SK-N-SH treated with all-trans-retinoic acid at 6 μM for 48 hours (cell line): ENCODE data around the gene TMEM217.

Experiments used
- ATAC-seq: fragments of 200-7000 bp; cut with Tn5 transposase; 3 replicates; pipeline ENCODE4 v1.9.1; 2020; ENCODE audit warnings: mild to moderate bottlenecking, moderate library complexity
- ARNTL ChIP-seq: fragments of 450-650 bp; formaldehyde crosslinking; IDR thresholded peaks from 2 replicates; pipeline ENCODE4 v1.5.0; 2020; ENCODE audit warnings: low read depth, mild to moderate bottlenecking, moderate library complexity, borderline replicate concordance
- CSDC2 ChIP-seq: fragments of 250-450 bp; sonication (Bioruptor Pico); IDR thresholded peaks from 2 replicates; pipeline ENCODE4 v1.5.0; 2020; ENCODE audit warnings: mild to moderate bottlenecking, moderate library complexity
- ESRRG ChIP-seq: fragments of 250-450 bp; sonication (Bioruptor Pico); IDR thresholded peaks from 2 replicates; pipeline ENCODE4 v1.6.1; 2021; ENCODE audit warnings: mild to moderate bottlenecking
- GLIS3 ChIP-seq: fragments of 250-450 bp; sonication (Bioruptor Pico); IDR thresholded peaks from 2 replicates; pipeline ENCODE4 v1.5.0; 2020; ENCODE audit warnings: mild to moderate bottlenecking, moderate library complexity
- ISL1 ChIP-seq: fragments of 250-450 bp; sonication (Bioruptor Pico); IDR thresholded peaks from 2 replicates; pipeline ENCODE4 v2.1.2; 2022; ENCODE audit warnings: mild to moderate bottlenecking, moderate library complexity
- OSR1 ChIP-seq: fragments of 250-450 bp; sonication (Bioruptor Pico); IDR thresholded peaks from 2 replicates; pipeline ENCODE4 v1.8.0; 2022; ENCODE audit warnings: moderate library complexity, mild to moderate bottlenecking, inconsistent platforms
- PPARA ChIP-seq: fragments of 250-450 bp; sonication (Bioruptor Pico); IDR thresholded peaks from 2 replicates; pipeline ENCODE4 v1.5.0; 2020; ENCODE audit warnings: mild to moderate bottlenecking, borderline replicate concordance
- RARB ChIP-seq: fragments of 250-450 bp; sonication (Bioruptor Pico); IDR thresholded peaks from 2 replicates; pipeline ENCODE4 v1.8.0; 2021; ENCODE audit warnings: mild to moderate bottlenecking, moderate library complexity
- SNAI2 ChIP-seq: fragments of 250-450 bp; sonication (Bioruptor Pico); IDR thresholded peaks from 2 replicates; pipeline ENCODE4 v1.5.0; 2020; ENCODE audit warnings: mild to moderate bottlenecking, moderate library complexity
- TOX ChIP-seq: fragments of 250-450 bp; sonication (Bioruptor Pico); IDR thresholded peaks from 2 replicates; pipeline ENCODE4 v1.8.0; 2021; ENCODE audit warnings: mild to moderate bottlenecking, moderate library complexity, borderline replicate concordance
- ZC3H10 ChIP-seq: fragments of 250-450 bp; sonication (Bioruptor Pico); IDR thresholded peaks from 2 replicates; pipeline ENCODE4 v1.5.1; 2021; ENCODE audit warnings: mild to moderate bottlenecking, moderate library complexity
- ZFP3 ChIP-seq: fragments of 250-450 bp; sonication (Bioruptor Pico); IDR thresholded peaks from 2 replicates; pipeline ENCODE4 v1.5.0; 2020; ENCODE audit warnings: mild to moderate bottlenecking, moderate library complexity
- ZFP30 ChIP-seq: fragments of 450-650 bp; formaldehyde crosslinking; IDR thresholded peaks from 2 replicates; pipeline ENCODE4 v1.5.0; 2022; ENCODE audit warnings: mild to moderate bottlenecking, moderate library complexity
- ZNF565 ChIP-seq: fragments of 450-650 bp; formaldehyde crosslinking; conservative IDR thresholded peaks from 2 replicates; pipeline ENCODE4 v1.5.0; 2020; ENCODE audit warnings: low read depth, mild to moderate bottlenecking, moderate library complexity
- ZNF70 ChIP-seq: fragments of 450-650 bp; formaldehyde crosslinking; IDR thresholded peaks from 2 replicates; pipeline ENCODE4 v1.5.0; 2020; ENCODE audit warnings: mild to moderate bottlenecking, moderate library complexity
- ZNF8 ChIP-seq: fragments of 450-650 bp; formaldehyde crosslinking; IDR thresholded peaks from 2 replicates; pipeline ENCODE4 v1.5.0; 2020; ENCODE audit warnings: mild to moderate bottlenecking, moderate library complexity
- TF ChIP-seq, protein P1 (sequence below): fragments of 250-450 bp; sonication (Bioruptor Pico); IDR thresholded peaks from 2 replicates; pipeline ENCODE4 v1.5.0; 2020; ENCODE audit warnings: mild to moderate bottlenecking, moderate library complexity
- TF ChIP-seq, protein P2 (sequence below): fragments of 250-450 bp; sonication (Bioruptor Pico); IDR thresholded peaks from 2 replicates; pipeline ENCODE4 v1.5.1; 2020; ENCODE audit warnings: low read depth, mild to moderate bottlenecking, moderate library complexity
- TF ChIP-seq, protein P3 (sequence below): fragments of 250-450 bp; sonication (Bioruptor Pico); IDR thresholded peaks from 2 replicates; pipeline ENCODE4 v1.5.1; 2021; ENCODE audit warnings: mild to moderate bottlenecking, moderate library complexity
- TF ChIP-seq, protein P4 (sequence below): fragments of 250-450 bp; sonication (Bioruptor Pico); IDR thresholded peaks from 2 replicates; pipeline ENCODE4 v1.8.0; 2020; ENCODE audit warnings: mild to moderate bottlenecking, moderate library complexity, borderline replicate concordance
- TF ChIP-seq, protein P5 (sequence below): fragments of 250-450 bp; sonication (Bioruptor Pico); IDR thresholded peaks from 2 replicates; pipeline ENCODE4 v1.8.0; 2021; ENCODE audit warnings: low read depth, mild to moderate bottlenecking, moderate library complexity, borderline replicate concordance

Gene TMEM217

DNA sequence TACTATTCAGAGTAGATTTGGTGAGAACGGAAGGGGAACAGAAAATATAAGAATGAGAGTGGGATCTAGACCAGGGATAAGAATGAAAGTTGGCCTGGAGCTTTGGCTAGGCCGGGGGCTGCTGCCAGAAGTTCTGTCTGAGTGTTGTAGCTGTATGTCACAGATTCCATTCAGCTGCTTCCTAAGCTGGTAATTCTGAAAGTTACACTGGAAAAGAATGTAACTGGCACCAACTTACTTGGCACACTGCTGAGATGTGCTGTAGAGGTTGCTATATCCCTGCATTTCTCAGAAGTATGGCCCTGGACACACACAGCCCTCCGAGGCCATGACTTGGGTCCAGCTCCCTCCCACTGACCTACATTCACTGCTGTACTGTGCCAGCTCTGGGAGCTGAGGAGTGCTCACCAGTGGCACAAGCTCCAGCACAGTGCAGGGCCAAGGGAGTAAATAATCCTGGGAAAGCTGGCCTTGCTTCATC lies 25.8 kb upstream of the TMEM217 start:
- TF ChIP-seq, protein P1, sequence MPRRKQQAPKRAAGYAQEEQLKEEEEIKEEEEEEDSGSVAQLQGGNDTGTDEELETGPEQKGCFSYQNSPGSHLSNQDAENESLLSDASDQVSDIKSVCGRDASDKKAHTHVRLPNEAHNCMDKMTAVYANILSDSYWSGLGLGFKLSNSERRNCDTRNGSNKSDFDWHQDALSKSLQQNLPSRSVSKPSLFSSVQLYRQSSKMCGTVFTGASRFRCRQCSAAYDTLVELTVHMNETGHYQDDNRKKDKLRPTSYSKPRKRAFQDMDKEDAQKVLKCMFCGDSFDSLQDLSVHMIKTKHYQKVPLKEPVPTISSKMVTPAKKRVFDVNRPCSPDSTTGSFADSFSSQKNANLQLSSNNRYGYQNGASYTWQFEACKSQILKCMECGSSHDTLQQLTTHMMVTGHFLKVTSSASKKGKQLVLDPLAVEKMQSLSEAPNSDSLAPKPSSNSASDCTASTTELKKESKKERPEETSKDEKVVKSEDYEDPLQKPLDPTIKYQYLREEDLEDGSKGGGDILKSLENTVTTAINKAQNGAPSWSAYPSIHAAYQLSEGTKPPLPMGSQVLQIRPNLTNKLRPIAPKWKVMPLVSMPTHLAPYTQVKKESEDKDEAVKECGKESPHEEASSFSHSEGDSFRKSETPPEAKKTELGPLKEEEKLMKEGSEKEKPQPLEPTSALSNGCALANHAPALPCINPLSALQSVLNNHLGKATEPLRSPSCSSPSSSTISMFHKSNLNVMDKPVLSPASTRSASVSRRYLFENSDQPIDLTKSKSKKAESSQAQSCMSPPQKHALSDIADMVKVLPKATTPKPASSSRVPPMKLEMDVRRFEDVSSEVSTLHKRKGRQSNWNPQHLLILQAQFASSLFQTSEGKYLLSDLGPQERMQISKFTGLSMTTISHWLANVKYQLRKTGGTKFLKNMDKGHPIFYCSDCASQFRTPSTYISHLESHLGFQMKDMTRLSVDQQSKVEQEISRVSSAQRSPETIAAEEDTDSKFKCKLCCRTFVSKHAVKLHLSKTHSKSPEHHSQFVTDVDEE (CRISPR knock-in tag), result no peak
- no peak for TF ChIP-seq CSDC2
- no peak for TF ChIP-seq SNAI2 (CRISPR knock-in tag)
- TF ChIP-seq ISL1 (CRISPR knock-in tag), result no peak
- no peak for TF ChIP-seq GLIS3 (CRISPR knock-in tag)
- TF ChIP-seq ZNF8 (CRISPR knock-in tag), result no peak
- TF ChIP-seq ZFP30 (CRISPR knock-in tag), result no peak
- TF ChIP-seq, protein P2, sequence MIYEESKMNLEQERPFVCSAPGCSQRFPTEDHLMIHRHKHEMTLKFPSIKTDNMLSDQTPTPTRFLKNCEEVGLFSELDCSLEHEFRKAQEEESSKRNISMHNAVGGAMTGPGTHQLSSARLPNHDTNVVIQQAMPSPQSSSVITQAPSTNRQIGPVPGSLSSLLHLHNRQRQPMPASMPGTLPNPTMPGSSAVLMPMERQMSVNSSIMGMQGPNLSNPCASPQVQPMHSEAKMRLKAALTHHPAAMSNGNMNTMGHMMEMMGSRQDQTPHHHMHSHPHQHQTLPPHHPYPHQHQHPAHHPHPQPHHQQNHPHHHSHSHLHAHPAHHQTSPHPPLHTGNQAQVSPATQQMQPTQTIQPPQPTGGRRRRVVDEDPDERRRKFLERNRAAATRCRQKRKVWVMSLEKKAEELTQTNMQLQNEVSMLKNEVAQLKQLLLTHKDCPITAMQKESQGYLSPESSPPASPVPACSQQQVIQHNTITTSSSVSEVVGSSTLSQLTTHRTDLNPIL (CRISPR knock-in tag), result no peak
- no peak for TF ChIP-seq PPARA (CRISPR knock-in tag)
- TF ChIP-seq ZNF70, result no peak
- TF ChIP-seq ARNTL, result no peak
- no peak for TF ChIP-seq ZNF565 (CRISPR knock-in tag)
- no peak for TF ChIP-seq ZC3H10 (CRISPR knock-in tag)
- TF ChIP-seq, protein P3, sequence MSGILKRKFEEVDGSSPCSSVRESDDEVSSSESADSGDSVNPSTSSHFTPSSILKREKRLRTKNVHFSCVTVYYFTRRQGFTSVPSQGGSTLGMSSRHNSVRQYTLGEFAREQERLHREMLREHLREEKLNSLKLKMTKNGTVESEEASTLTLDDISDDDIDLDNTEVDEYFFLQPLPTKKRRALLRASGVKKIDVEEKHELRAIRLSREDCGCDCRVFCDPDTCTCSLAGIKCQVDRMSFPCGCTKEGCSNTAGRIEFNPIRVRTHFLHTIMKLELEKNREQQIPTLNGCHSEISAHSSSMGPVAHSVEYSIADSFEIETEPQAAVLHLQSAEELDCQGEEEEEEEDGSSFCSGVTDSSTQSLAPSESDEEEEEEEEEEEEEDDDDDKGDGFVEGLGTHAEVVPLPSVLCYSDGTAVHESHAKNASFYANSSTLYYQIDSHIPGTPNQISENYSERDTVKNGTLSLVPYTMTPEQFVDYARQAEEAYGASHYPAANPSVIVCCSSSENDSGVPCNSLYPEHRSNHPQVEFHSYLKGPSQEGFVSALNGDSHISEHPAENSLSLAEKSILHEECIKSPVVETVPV (CRISPR knock-in tag), result no peak
- TF ChIP-seq ESRRG, result no peak
- no peak for TF ChIP-seq ZFP3 (CRISPR knock-in tag)
- TF ChIP-seq RARB (CRISPR knock-in tag), result no peak
- peak; percentile 46 for ATAC-seq

DNA sequence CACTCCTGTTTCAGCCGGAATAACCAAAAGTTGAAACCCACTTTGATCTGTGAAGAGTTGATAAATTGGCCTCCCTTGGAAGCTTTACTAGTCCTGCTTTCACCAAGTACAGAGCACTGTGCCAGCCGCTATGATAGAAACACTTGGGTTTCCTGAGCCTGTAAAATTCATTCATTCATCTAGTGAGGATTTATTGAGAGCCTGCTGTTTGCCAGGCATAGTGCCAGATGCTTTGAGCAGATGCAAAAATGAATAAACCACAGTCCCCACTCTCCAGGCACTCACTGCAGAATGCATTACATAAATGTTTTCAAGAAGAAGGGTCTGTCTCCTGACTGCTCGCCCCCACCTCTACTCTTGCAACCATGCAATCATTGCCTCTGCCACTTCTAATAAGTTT lies 25.3 kb upstream of the TMEM217 start:
- no peak for ATAC-seq

DNA sequence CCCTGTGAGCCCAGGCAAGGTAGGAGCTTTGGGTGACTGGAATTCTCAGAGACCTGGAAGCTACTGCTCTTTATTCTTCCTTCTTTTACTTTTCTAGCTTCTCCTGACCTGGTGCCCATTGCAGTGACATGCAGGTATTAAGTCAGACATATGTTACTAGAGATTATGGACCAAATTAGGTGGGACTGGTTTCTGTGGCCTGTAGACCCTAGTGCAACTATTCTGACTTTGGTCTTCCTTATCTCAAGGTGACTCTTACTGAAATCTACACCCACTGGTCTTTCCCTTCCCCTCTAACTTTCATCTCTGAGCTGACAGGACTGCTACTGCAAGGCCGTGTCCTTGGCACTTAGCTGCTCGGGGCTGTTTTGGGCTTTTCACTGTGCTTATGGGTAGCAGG lies 24.4 kb upstream of the TMEM217 start:
- ATAC-seq, result no peak
- TF ChIP-seq, protein P4, sequence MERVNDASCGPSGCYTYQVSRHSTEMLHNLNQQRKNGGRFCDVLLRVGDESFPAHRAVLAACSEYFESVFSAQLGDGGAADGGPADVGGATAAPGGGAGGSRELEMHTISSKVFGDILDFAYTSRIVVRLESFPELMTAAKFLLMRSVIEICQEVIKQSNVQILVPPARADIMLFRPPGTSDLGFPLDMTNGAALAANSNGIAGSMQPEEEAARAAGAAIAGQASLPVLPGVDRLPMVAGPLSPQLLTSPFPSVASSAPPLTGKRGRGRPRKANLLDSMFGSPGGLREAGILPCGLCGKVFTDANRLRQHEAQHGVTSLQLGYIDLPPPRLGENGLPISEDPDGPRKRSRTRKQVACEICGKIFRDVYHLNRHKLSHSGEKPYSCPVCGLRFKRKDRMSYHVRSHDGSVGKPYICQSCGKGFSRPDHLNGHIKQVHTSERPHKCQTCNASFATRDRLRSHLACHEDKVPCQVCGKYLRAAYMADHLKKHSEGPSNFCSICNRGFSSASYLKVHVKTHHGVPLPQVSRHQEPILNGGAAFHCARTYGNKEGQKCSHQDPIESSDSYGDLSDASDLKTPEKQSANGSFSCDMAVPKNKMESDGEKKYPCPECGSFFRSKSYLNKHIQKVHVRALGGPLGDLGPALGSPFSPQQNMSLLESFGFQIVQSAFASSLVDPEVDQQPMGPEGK (CRISPR knock-in tag), result no peak
- TF ChIP-seq, protein P5, sequence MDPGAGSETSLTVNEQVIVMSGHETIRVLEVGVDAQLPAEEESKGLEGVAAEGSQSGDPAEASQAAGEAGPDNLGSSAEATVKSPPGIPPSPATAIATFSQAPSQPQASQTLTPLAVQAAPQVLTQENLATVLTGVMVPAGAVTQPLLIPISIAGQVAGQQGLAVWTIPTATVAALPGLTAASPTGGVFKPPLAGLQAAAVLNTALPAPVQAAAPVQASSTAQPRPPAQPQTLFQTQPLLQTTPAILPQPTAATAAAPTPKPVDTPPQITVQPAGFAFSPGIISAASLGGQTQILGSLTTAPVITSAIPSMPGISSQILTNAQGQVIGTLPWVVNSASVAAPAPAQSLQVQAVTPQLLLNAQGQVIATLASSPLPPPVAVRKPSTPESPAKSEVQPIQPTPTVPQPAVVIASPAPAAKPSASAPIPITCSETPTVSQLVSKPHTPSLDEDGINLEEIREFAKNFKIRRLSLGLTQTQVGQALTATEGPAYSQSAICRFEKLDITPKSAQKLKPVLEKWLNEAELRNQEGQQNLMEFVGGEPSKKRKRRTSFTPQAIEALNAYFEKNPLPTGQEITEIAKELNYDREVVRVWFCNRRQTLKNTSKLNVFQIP, result no peak
- TF ChIP-seq, protein P3 (CRISPR knock-in tag), result no peak
- TF ChIP-seq SNAI2 (CRISPR knock-in tag) (no peak), ZFP3 (CRISPR knock-in tag) (no peak), ZNF565 (CRISPR knock-in tag) (no peak), PPARA (CRISPR knock-in tag) (no peak)
- TF ChIP-seq, all 23 proteins: peak for 0

More for the DNA sequence above, 25.3 kb upstream of the TMEM217 start:
- TF ChIP-seq ZNF8 (CRISPR knock-in tag) (no peak), SNAI2 (CRISPR knock-in tag) (no peak), PPARA (CRISPR knock-in tag) (no peak), ZNF565 (CRISPR knock-in tag) (no peak), ARNTL (no peak), ZNF70 (no peak), GLIS3 (CRISPR knock-in tag) (no peak), TOX (CRISPR knock-in tag) (no peak), OSR1 (no peak)
